HG03442 (cell line): ENCODE data around the gene PRRC2B.
"Not testable (repeated sequence)": the region's sequence is repeated elsewhere in the genome, so short reads cannot be mapped to it uniquely, and the experiment has no call there.

Experiments
- ATAC-seq: cut with Tn5 transposase; IDR thresholded peaks from one replicate; pipeline ENCODE4 v1.9.1; 2021; ENCODE audit warnings: mild to moderate bottlenecking, moderate library complexity; ENCODE audit not compliant: unreplicated experiment

Gene PRRC2B

DNA sequence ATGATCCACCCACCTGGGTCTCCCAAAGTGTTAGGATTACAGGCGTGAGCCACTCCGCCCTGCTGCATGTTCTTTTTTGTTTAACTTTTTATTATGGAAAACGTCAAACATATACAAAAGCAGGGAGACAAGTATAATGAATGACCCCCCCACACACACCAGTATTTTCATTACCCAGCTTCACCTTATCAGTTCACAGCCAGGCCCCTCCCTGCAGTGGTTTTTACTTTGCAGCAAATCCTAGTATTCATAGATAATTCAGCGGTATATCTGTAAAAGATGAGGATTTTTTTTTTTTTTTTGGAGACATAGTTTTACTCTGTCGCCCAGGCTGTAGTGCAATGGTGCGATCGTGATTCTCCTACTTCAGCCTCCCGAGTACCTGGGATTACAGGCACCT is 111.1 kb downstream of the PRRC2B start:
- ATAC-seq = no peak

- ATAC-seq = no peak
Observed at GRCh38 chr9:131511416-131511815, 117.5 kb downstream of the PRRC2B start.

GRCh38 chr9:131511880-131512279 is 118.0 kb downstream of the PRRC2B start:
- ATAC-seq = no peak

GRCh38 chr9:131513177-131513576 is 119.3 kb downstream of the PRRC2B start:
- ATAC-seq = no peak

DNA sequence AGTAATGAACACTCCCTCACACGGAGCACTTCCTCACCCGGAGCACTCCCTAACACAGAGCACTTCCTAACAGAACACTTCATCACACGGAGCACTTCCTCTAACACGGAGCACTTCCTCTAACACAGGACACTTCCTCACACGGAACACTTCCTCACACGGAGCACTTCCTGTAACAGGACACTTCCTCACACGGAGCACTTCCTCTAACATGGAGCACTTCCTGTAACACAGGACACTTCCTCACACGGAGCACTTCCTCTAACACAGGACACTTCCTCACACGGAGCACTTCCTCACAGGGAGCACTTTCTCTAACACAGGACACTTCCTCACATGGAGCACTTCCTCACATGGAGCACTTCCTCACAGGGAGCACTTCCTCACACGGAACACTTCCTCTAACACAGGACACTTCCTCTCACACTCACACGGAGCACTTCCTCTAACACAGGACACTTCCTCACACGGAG is 121.7 kb downstream of the PRRC2B start:
- ATAC-seq = not testable (repeated sequence)

- ATAC-seq = no peak
Observed at GRCh38 chr9:131516100-131516499, 122.2 kb downstream of the PRRC2B start.

DNA sequence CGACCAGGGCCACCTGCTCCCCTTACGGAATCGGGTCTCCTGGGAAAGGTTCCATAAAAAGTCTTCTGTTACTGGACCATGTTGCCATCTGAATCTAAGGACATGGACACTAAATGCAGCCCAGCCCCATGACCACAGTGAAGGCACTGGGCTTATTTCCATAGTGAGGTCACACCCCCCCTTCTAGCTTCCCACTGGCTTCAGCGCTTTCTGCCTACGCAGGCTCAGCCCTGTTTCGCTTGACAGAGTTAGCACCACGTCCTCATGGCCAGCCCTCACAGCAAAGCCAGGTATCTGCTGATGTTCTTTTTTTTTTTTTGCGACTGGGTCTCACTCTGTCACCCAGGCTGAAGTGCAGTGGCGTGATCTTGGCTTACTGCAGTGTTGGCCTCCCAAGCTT is 123.0 kb downstream of the PRRC2B start:
- ATAC-seq = no peak

GRCh38 chr9:131517761-131518190 is 123.9 kb downstream of the PRRC2B start:
- ATAC-seq = no peak

GRCh38 chr9:131518553-131518952 is 124.7 kb downstream of the PRRC2B start:
- no peak for ATAC-seq

- ATAC-seq = no peak
Observed at GRCh38 chr9:131520503-131520902, 126.6 kb downstream of the PRRC2B start.

DNA sequence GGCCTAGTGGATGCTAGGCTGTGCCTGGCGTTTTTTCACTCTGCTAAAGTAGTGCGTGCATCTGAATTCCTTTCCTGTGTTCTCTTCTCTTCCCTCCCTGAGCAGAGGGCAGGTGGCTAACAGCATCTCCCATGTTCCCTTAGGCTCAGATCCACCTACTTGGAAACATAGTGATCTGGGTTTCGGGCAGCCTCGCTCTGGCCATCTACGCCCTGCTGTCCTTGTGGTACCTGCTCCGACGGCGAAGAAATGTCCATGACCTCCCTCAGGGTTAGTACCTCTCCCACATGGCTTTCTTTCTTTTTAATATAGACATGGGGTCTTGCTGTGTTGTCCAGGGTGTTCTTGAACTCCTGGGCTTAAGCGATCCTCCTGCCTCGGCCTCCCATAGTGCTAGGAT is 127.3 kb downstream of the PRRC2B start:
- no peak for ATAC-seq

- no peak for ATAC-seq
Observed at GRCh38 chr9:131521822-131522221, 127.9 kb downstream of the PRRC2B start.

GRCh38 chr9:131522257-131523085 is 128.6 kb downstream of the PRRC2B start:
- no peak for ATAC-seq

DNA sequence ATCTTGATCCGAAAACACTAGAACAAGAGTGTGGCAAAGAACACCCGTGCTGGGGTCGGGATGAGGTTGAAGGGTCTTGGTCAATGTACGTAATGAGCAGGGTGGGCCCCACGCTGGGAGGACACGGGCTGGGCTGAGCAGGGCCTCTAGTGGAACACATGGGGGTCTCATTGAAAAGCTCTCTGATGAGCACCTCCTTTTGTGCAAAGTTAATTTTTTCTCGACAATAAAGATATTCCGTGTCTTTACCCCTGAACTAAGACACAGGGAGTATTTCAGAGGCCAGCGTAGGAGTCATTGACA is 129.2 kb downstream of the PRRC2B start:
- no peak for ATAC-seq

- no peak for ATAC-seq
Observed at GRCh38 chr9:131523451-131524435, 129.9 kb downstream of the PRRC2B start.

DNA sequence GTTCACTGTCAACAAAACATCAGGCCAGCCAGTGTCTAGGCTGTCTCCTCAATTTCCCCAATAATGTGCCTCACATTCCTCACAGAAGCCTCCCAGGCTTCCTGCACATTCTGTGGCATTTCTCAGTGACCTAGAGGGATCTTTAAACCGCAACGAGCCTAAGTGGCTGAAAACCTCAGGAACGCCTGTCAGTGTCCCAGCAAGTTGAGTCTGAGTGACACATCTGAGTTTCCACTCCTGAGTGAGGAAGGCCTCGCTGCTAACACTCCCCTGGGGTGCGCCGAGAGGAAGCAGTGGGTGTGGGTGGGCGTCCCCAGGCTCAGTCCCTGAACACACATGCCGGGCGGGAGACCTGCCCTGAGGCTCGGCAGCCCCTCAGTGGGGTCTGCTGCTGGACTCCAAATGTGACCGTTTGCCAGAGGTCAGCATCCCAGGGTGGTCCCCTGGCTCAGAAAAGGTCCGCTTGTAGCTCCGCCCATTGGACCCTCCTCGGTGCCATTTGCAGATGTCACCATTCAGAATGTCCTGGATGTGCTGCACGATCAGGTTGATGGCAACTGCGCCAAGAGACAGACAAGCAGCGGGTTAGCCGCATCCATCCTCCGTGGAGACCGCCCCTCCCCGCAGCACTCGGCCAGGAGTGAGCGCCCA is 130.9 kb downstream of the PRRC2B start:
- ATAC-seq = no peak

DNA sequence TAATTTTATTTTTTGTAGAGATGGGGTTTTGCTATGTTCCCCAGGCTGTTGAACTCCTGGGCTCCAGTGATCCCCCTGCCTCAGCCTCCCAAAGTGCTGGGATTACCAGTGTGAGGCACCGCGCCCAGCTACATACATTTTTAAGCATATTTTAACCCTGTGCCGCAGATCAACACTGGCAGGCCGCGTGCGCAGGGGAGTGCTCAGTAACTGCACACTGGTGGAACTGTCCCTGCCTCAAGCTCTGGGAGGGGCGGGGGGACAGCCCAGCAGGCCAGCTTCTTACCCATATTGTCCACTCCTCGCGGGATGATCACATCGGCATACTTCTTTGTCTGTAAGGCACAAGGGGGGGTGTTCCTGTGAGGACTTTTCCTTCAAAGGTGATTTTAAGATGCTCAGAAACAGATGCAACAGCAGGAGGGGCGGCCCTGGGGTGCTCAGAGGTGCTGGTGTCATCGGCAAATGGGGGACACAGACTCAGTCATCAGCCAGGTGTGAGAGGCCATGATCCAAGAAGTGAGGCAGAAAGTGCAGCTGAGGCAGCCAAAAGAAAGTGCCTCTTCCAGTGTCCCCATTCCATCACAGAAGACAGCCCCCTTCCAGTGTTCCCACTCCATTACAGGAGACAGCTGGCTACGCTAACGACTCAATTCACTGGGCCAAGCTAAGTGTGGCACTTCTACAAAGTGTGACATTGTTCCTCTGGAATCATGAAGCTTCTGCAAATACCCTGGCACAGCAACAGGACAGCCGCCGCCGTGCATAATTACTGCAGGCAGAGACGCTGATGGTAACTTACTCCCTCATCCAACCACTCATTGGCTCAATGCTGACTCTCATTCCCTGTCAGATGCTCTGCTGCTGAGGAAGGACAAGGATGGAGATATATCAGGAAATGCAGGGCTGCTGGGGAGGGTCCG is 132.0 kb downstream of the PRRC2B start:
- ATAC-seq = no peak

GRCh38 chr9:131528186-131528585 is 134.3 kb downstream of the PRRC2B start:
- ATAC-seq = no peak

GRCh38 chr9:131528886-131529505 is 135.1 kb downstream of the PRRC2B start:
- no peak for ATAC-seq
